DOHH2 (cell line): ENCODE measurements around the gene CYP4F2.

Experiments
- CTCF ChIP-seq: fragments of 200-600 bp; sonication (generic); IDR thresholded peaks from one replicate; pipeline ENCODE4 v1.5.1; 2014; ENCODE audit warnings: antibody characterized with exemption, mild to moderate bottlenecking, low read depth, low read length; ENCODE audit not compliant: poor library complexity, severe bottlenecking
- EZH2phosphoT487 ChIP-seq: fragments of 200-600 bp; sonication (generic); IDR thresholded peaks from 2 replicates; pipeline ENCODE4 v1.6.1; 2017; ENCODE audit warnings: borderline replicate concordance, mild to moderate bottlenecking, antibody characterized with exemption, low read length, moderate library complexity, mixed read lengths

- TF ChIP-seq CTCF: no peak
- no peak for TF ChIP-seq EZH2phosphoT487
These were observed 38.7 kb downstream of the CYP4F2 start for GRCh38 chr19:15859187-15859586.
